HEK293 (cell line): Measurements from ENCODE around the gene NFIB.

Experiments
- CTCF ChIA-PET: fragments of 350-600 bp; formaldehyde crosslinking; extraction: SDS; loops from one replicate; lab custom pipeline; 2021; ENCODE audit warnings: antibody characterized with exemption; lab: Yijun Ruan, JAX
- POLR2A ChIA-PET: fragments of 300-600 bp; formaldehyde crosslinking; extraction: SDS; loops from one replicate; lab custom pipeline; 2020; ENCODE audit warnings: antibody characterized with exemption, inconsistent platforms; lab: Yijun Ruan, JAX
- H3K27ac ChIP-seq: fragments of 200-500 bp; sonication (Bioruptor generic); 2 replicates; pipeline ENCODE4 v1.5.1; 2014; ENCODE audit warnings: low read depth, low read length, control low read depth, inconsistent platforms; ENCODE audit errors: extremely low read depth
- H3K36me3 ChIP-seq, 2 experiments: fragments of 200-500 bp in 1 of 2; sonication (Bioruptor generic) in 1 of 2; 1 replicate in 1 of 2; 2 replicates in 1 of 2; pipeline ENCODE4 v1.5.1; 2014 to 2017; ENCODE audit warnings: inconsistent platforms in 2 of 2, low read length in 2 of 2; ENCODE audit not compliant: control insufficient read depth in 2 of 2, insufficient read depth in 1 of 2
- H3K4me1 ChIP-seq: fragments of 200-500 bp; sonication (Bioruptor generic); 2 replicates; pipeline ENCODE4 v1.5.1; 2014; ENCODE audit warnings: mild to moderate bottlenecking, low read length, inconsistent platforms; ENCODE audit not compliant: control insufficient read depth, insufficient read depth
- H3K4me3 ChIP-seq: 2 replicates; pipeline ENCODE4 v1.5.1; 2011; ENCODE audit warnings: low read depth, mild to moderate bottlenecking, control low read depth, low read length, moderate library complexity
- H3K9me3 ChIP-seq: fragments of 200-500 bp; sonication (Bioruptor generic); 2 replicates; pipeline ENCODE4 v1.5.1; 2014; ENCODE audit warnings: low read depth, low read length, inconsistent platforms; ENCODE audit not compliant: control insufficient read depth, insufficient read depth
- GLIS1 ChIP-seq: fragments of 450-650 bp; formaldehyde crosslinking; IDR thresholded peaks from 2 replicates; pipeline ENCODE4 v1.5.1; 2016; ENCODE audit warnings: missing biosample characterization, missing genetic modification characterization
- KLF7 ChIP-seq: fragments of 450-650 bp; formaldehyde crosslinking; IDR thresholded peaks from 2 replicates; pipeline ENCODE4 v1.5.1; 2016; ENCODE audit warnings: missing biosample characterization, missing genetic modification characterization, borderline replicate concordance
- KLF9 ChIP-seq: fragments of 450-650 bp; formaldehyde crosslinking; IDR thresholded peaks from 2 replicates; pipeline ENCODE4 v1.5.1; 2016; ENCODE audit warnings: missing biosample characterization, missing genetic modification characterization, low read depth
- ZIC2 ChIP-seq: fragments of 450-650 bp; formaldehyde crosslinking; IDR thresholded peaks from 2 replicates; pipeline ENCODE4 v1.5.1; 2016; ENCODE audit warnings: missing biosample characterization, missing genetic modification characterization
- ZNF138 ChIP-seq: fragments of 450-650 bp; formaldehyde crosslinking; IDR thresholded peaks from 2 replicates; pipeline ENCODE4 v1.5.1; 2016; ENCODE audit warnings: missing biosample characterization, missing genetic modification characterization, borderline replicate concordance
- ZNF140 ChIP-seq: fragments of 450-650 bp; formaldehyde crosslinking; IDR thresholded peaks from 2 replicates; pipeline ENCODE4 v1.5.1; 2016; ENCODE audit warnings: missing biosample characterization, missing genetic modification characterization
- ZNF292 ChIP-seq: fragments of 450-650 bp; formaldehyde crosslinking; IDR thresholded peaks from 2 replicates; pipeline ENCODE4 v1.5.1; 2016; ENCODE audit warnings: low read depth, missing biosample characterization, missing genetic modification characterization, borderline replicate concordance
- ZNF341 ChIP-seq: fragments of 450-650 bp; formaldehyde crosslinking; IDR thresholded peaks from 2 replicates; pipeline ENCODE4; 2016; ENCODE audit warnings: low read depth, missing biosample characterization, missing genetic modification characterization
- ZNF416 ChIP-seq: fragments of 450-650 bp; formaldehyde crosslinking; IDR thresholded peaks from 2 replicates; pipeline ENCODE4 v1.5.1; 2016; ENCODE audit warnings: missing biosample characterization, missing genetic modification characterization
- ZNF514 ChIP-seq: fragments of 450-650 bp; formaldehyde crosslinking; IDR thresholded peaks from 2 replicates; pipeline ENCODE4 v1.5.1; 2016; ENCODE audit warnings: missing biosample characterization, missing genetic modification characterization
- ZNF610 ChIP-seq: fragments of 450-650 bp; formaldehyde crosslinking; IDR thresholded peaks from 2 replicates; pipeline ENCODE4 v1.5.1; 2016; ENCODE audit warnings: missing biosample characterization, missing genetic modification characterization, borderline replicate concordance
- ZNF670 ChIP-seq: fragments of 450-650 bp; formaldehyde crosslinking; IDR thresholded peaks from 2 replicates; pipeline ENCODE4 v1.5.1; 2016; ENCODE audit warnings: missing biosample characterization, missing genetic modification characterization, low read depth
- ZNF701 ChIP-seq: fragments of 450-650 bp; formaldehyde crosslinking; IDR thresholded peaks from 2 replicates; pipeline ENCODE4 v1.5.1; 2016; ENCODE audit warnings: missing biosample characterization, missing genetic modification characterization
- ZNF768 ChIP-seq: fragments of 450-650 bp; formaldehyde crosslinking; IDR thresholded peaks from 2 replicates; pipeline ENCODE4 v1.5.1; 2018; ENCODE audit warnings: missing biosample characterization, mild to moderate bottlenecking, missing genetic modification characterization
- ZNF785 ChIP-seq: fragments of 450-650 bp; formaldehyde crosslinking; IDR thresholded peaks from 2 replicates; pipeline ENCODE4 v1.5.1; 2016; ENCODE audit warnings: missing biosample characterization, missing genetic modification characterization
- ZNF791 ChIP-seq: fragments of 450-650 bp; formaldehyde crosslinking; IDR thresholded peaks from 2 replicates; pipeline ENCODE4 v1.5.1; 2016; ENCODE audit warnings: missing biosample characterization, missing genetic modification characterization
- ZNF843 ChIP-seq: fragments of 450-650 bp; formaldehyde crosslinking; IDR thresholded peaks from 2 replicates; pipeline ENCODE4 v1.5.1; 2016; ENCODE audit warnings: missing biosample characterization, missing genetic modification characterization
- ZSCAN30 ChIP-seq: fragments of 450-650 bp; IDR thresholded peaks from 2 replicates; pipeline ENCODE4 v1.5.1; 2018; ENCODE audit warnings: missing biosample characterization, mild to moderate bottlenecking, missing genetic modification characterization, moderate library complexity
- TF ChIP-seq, protein P1 (sequence below): fragments of 450-650 bp; formaldehyde crosslinking; IDR thresholded peaks from 2 replicates; pipeline ENCODE4 v1.5.1; 2016; ENCODE audit warnings: missing biosample characterization, missing genetic modification characterization
- TF ChIP-seq, protein P2 (sequence below): fragments of 450-650 bp; formaldehyde crosslinking; IDR thresholded peaks from 2 replicates; pipeline ENCODE4 v1.5.1; 2016; ENCODE audit warnings: missing biosample characterization, missing genetic modification characterization

Gene NFIB

DNA sequence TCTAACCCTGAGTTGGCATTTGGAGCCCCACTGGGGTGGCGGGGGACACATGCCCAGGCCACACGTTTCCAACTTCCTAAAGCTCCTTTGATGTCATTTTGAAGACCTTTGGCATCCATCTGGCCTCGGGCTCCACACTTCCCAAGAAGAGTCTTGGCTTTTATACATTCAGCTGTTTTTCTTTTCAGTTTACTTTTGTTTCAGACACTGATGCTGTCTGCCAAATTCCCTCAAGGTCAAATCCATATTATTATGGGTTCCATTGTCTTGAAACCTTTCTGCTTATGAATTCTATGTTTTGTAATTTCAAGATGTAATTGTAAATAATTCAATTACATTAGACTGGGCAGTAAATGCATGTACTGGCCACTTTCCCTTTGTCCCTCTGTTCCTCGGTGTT lies 23.7 kb upstream of the NFIB start (continued):
- TF ChIP-seq ZNF138 (tag by site-specific recombination) (no peak), KLF7 (tag by site-specific recombination) (no peak), ZNF610 (tag by site-specific recombination) (no peak), ZNF843 (tag by site-specific recombination) (no peak)

DNA sequence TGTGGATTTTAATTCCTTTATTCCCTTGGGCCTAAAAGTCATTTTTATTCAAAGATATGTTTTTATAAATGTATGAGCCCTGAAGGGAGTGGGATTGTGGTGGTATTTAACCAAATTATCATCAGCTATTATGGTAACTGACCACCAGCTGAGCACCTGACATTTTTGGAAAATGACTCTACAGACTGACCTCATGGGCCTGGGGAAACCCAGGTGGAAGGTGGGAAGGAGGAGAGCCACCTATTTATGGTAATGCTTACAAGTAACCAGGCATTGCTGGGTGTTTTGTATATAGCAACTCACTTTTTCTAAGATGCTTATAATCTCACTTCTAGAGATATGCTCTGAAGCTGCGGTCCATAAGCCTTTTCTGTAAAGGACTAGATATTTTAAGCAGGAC lies 22.3 kb upstream of the NFIB start:
- no peaks in the 10 kb centered on the region for H3K36me3 ChIP-seq
- H3K27ac ChIP-seq, result no peak overlapping the region
- TF ChIP-seq ZNF768 (tag by site-specific recombination) (no peak), ZNF416 (tag by site-specific recombination) (no peak), ZNF791 (no peak), ZNF785 (tag by site-specific recombination) (no peak), ZNF140 (tag by site-specific recombination) (no peak), ZNF701 (tag by site-specific recombination) (no peak), ZNF670 (tag by site-specific recombination) (no peak), ZNF292 (tag by site-specific recombination) (no peak)
- TF ChIP-seq, protein P1, sequence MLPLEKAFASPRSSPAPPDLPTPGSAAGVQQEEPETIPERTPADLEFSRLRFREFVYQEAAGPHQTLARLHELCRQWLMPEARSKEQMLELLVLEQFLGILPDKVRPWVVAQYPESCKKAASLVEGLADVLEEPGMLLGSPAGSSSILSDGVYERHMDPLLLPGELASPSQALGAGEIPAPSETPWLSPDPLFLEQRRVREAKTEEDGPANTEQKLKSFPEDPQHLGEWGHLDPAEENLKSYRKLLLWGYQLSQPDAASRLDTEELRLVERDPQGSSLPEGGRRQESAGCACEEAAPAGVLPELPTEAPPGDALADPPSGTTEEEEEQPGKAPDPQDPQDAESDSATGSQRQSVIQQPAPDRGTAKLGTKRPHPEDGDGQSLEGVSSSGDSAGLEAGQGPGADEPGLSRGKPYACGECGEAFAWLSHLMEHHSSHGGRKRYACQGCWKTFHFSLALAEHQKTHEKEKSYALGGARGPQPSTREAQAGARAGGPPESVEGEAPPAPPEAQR (tag by site-specific recombination), result no peak
- TF ChIP-seq, protein P2, sequence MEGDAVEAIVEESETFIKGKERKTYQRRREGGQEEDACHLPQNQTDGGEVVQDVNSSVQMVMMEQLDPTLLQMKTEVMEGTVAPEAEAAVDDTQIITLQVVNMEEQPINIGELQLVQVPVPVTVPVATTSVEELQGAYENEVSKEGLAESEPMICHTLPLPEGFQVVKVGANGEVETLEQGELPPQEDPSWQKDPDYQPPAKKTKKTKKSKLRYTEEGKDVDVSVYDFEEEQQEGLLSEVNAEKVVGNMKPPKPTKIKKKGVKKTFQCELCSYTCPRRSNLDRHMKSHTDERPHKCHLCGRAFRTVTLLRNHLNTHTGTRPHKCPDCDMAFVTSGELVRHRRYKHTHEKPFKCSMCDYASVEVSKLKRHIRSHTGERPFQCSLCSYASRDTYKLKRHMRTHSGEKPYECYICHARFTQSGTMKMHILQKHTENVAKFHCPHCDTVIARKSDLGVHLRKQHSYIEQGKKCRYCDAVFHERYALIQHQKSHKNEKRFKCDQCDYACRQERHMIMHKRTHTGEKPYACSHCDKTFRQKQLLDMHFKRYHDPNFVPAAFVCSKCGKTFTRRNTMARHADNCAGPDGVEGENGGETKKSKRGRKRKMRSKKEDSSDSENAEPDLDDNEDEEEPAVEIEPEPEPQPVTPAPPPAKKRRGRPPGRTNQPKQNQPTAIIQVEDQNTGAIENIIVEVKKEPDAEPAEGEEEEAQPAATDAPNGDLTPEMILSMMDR (tag by site-specific recombination), result no peak
- POLR2A ChIA-PET, result no interaction called here
- H3K4me3 ChIP-seq, result no peak overlapping the region
- H3K4me1 ChIP-seq, result no peaks in the 10 kb centered on the region
- CTCF ChIA-PET, result interaction anchor here (0.9 to 3.9 kb wide), 3 partner anchors 18 to 126 kb away, joined by 3 to 13 read pairs (median 3); no protein-coding TSS in a partner anchor
- H3K9me3 ChIP-seq, result no peaks in the 10 kb centered on the region

DNA sequence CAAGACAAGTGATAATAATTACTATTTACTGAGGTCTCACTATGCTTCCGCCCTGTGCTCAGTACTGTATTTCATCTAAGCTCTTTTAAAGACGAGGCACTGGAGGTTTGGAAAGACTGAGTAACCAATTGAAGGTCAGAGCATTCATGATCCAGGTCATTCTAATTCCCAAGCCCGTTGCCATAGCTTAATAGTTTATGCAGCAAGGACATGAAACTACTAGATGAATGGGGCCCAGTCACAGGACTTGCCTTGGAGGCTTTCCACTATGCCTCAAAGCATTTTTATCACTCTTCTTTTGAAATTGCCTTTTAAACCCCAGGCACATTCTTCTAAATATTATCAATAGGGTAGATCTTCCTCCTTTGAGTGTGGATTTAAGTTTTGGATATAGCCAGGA lies 17.2 kb upstream of the NFIB start:
- Histone ChIP-seq H3K27ac (no peak overlapping the region), H3K36me3 (no peaks in the 10 kb centered on the region), H3K9me3 (no peaks in the 10 kb centered on the region), H3K4me1 (peaks cover 3% of the 10 kb centered on the region), H3K4me3 (no peak overlapping the region)
- ChIA-PET CTCF (no interaction called here), POLR2A (no interaction called here)
- no peak for TF ChIP-seq KLF9
- TF ChIP-seq ZNF341 (tag by site-specific recombination), result no peak
- no peak for TF ChIP-seq GLIS1 (tag by site-specific recombination)
- TF ChIP-seq ZIC2, result no peak
- TF ChIP-seq ZNF514 (tag by site-specific recombination), result no peak
- TF ChIP-seq ZSCAN30 (tag by site-specific recombination), result no peak
